NB4 (cell line): ENCODE measurements around the gene MYOD1.

Experiments
- DNase-seq: peaks from one replicate; pipeline ENCODE4 v3.0.0; 2010; ENCODE audit warnings: low read depth
- H3K4me3 ChIP-seq: one replicate; pipeline ENCODE4 v1.5.1; 2011; ENCODE audit warnings: mild to moderate bottlenecking, low read depth, low read length, moderate library complexity
- MYC ChIP-seq: IDR thresholded peaks from 2 replicates; pipeline ENCODE4 v1.6.1; 2011; ENCODE audit warnings: low read depth, low read length
- POLR2A ChIP-seq: IDR thresholded peaks from 2 replicates; pipeline ENCODE4 v1.6.1; 2011; ENCODE audit warnings: mild to moderate bottlenecking; ENCODE audit not compliant: insufficient read length; ENCODE audit errors: extremely low read depth
- TF ChIP-seq, protein P1 (sequence below): IDR thresholded peaks from one replicate; pipeline ENCODE4 v1.5.1; 2012; ENCODE audit warnings: low read depth, low read length
- TF ChIP-seq, protein P2 (sequence below): IDR thresholded peaks from 2 replicates; pipeline ENCODE4 v1.6.1; 2011; ENCODE audit warnings: low read depth, low read length

The MYOD1 gene

DNA sequence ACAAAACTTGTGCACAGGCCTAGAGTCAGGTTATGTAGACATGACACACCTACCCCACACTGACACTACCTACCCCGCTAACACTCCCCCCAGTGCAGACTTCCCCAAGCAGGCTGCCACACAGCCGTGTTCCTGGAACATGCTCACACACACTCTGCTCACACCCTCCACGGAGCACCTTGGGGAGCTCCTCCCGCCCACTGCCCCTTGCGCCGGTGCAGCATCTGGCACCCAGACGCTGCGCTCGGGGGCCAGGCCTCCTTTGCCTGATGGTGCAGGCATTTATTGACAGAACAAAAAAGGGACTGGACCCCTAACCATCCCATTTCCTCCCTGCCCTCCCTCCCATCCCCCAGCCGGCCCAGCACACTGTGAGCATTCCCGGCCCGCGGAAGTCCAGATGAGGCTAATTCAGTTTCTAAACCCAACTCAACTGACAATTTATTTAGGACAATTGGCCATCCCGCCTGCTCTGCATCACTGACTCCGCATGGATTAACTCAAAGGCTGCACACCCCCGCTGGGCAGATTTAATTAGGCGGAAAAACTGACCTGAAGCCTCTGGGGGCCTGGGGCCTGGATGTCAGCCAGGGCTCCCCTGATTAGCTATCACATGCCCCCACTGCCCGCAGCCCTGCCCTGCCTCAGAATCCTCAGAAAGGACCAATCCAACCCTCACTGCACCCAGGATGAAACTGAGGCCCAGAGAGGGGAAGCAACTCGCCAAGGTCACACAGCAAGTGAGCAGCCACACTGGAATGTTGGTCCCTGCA is 45.3 kb downstream of the MYOD1 start:
- TF ChIP-seq, protein P1, sequence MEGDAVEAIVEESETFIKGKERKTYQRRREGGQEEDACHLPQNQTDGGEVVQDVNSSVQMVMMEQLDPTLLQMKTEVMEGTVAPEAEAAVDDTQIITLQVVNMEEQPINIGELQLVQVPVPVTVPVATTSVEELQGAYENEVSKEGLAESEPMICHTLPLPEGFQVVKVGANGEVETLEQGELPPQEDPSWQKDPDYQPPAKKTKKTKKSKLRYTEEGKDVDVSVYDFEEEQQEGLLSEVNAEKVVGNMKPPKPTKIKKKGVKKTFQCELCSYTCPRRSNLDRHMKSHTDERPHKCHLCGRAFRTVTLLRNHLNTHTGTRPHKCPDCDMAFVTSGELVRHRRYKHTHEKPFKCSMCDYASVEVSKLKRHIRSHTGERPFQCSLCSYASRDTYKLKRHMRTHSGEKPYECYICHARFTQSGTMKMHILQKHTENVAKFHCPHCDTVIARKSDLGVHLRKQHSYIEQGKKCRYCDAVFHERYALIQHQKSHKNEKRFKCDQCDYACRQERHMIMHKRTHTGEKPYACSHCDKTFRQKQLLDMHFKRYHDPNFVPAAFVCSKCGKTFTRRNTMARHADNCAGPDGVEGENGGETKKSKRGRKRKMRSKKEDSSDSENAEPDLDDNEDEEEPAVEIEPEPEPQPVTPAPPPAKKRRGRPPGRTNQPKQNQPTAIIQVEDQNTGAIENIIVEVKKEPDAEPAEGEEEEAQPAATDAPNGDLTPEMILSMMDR = no peak
- TF ChIP-seq POLR2A (no peak), MYC (no peak)
- TF ChIP-seq, protein P2, sequence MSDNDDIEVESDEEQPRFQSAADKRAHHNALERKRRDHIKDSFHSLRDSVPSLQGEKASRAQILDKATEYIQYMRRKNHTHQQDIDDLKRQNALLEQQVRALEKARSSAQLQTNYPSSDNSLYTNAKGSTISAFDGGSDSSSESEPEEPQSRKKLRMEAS = no peak
- DNase-seq = no peak
- no peak overlapping the region for H3K4me3 ChIP-seq

DNA sequence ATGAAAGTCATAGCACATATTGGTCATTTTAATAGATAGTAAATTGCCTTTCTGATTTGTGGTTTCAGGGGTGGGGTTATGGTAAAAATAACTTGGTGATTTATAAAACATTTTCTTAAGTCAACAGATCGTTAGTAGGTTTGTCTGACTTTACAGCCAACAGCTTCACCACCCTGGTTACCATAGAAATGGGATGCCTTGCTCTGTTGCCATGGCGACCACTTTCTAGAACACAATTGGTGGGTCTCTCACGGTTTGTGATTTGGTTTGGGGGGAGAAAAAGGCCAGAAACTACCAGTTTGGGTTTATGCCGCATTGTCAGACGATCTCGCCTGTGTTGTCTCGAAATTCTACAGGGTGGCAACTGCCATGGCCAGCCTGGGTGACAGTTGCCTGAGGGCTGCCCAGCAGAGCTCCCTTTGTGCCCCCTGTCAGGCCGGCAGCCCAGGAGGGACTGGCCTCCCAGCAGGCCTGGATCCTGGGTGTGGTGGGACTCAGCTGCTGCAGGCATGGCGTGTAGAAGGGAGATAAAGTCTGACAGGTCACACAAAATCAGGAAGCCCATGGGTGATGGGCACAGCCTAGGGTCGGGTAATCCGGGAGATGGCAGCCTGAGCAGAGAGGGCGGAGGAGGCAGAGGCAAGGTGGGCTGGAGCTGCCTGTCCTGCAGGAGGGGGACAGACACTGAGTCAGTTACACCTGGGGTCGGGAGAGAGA is 46.1 kb downstream of the MYOD1 start:
- no peak for TF ChIP-seq MYC
- no peak for TF ChIP-seq POLR2A
- TF ChIP-seq, protein P2 = no peak
- TF ChIP-seq, protein P1 = no peak
- no peak for DNase-seq

DNA sequence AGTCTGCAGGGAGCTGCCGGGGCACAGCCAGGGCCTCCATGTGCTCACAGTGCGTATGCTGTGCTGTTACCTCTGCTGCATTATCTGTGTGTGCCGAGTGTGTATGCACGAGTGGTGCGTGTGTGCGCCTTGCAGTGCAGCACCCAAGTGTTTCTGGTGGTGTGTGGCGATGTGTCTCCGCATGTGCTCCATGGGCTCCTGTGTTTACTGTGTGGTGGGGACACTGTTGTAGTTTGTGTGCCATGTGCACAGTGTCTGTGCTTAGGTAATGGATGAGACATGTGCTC is 46.6 kb downstream of the MYOD1 start:
- no peak for DNase-seq
- TF ChIP-seq, protein P2 = no peak
- TF ChIP-seq, protein P1 = no peak
- TF ChIP-seq POLR2A (no peak), MYC (no peak)
- H3K4me3 ChIP-seq = no peak overlapping the region

More for the DNA sequence above, 46.1 kb downstream of the MYOD1 start:
- no peak overlapping the region for H3K4me3 ChIP-seq

DNA sequence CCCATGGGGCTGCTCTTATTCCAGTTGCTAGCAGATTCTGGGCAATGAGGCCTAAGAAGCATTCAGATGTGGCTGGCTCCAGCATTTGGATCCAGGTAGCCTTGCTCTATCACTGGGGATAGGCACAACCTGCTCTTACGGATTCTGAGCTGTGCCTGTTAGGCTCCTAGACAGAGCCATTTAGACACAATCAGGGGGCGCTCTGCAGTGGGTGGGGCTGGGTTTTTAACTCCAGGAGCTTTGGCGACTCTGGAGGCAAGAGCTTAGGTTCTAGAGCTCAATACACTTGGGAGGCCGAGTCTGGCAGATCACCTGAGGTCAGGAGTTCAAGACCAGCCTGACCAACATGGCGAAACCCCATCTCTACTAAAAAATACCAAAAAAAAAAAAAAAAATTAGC is 47.2 kb downstream of the MYOD1 start:
- no peak overlapping the region for H3K4me3 ChIP-seq
- no peak for DNase-seq
- no peak for TF ChIP-seq MYC
- TF ChIP-seq, protein P1 = peak; percentile 10

DNA sequence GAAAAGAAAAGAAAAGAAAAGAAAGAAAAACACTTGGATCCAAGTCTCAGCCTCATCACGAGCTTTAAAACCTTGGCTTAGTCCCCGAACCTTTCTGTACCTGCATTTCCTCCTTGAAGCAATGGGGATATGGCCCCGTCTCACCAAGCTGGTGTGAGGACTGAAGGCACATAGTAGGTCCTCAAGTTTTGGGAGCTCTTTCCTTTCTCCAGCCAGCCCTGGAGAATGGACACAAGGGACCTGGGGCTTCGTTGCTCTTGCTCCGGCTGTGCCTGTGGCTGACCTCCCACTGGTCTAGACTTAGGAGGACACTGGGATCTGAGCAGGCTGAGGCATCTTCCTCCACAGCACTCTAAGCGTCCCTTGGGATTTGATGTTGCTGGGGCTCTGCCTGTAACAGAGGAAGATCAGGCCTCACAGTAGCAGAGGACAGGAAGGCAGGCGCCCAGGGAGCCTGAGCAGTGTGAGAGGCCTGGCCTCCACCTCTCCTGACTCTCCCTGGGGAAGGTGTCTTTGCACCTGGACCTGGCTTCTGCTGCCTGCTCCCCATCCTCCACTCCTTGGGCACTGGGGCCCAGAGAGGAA is 48.0 kb downstream of the MYOD1 start:
- TF ChIP-seq MYC (no peak), POLR2A (no peak)
- TF ChIP-seq, protein P2 = no peak
- TF ChIP-seq, protein P1 = no peak
- DNase-seq = peak; percentile 76
- no peak overlapping the region for H3K4me3 ChIP-seq
